ENCODE measurements around the gene SEC31A.

DNA sequence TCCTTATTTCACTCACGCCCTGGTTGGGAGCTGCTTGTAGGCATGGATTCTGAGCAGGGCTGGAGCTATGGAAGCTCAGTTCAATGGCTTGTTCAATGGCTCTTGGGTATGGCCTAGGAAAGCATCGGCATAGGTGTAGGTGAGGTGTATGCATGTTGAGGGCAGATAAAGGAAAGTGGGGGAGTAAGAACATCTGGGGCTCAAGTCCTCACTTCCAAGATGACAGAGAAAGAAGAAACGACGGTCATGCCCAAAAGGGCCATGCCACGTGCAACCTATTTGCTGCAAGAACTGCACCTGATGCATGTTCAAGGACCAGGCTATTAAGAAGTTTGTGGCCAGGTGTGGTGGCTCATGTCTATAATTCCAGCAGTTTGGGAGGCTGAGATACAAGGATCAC lies 115.7 kb downstream of the SEC31A start:
- TF ChIP-seq, protein P1, sequence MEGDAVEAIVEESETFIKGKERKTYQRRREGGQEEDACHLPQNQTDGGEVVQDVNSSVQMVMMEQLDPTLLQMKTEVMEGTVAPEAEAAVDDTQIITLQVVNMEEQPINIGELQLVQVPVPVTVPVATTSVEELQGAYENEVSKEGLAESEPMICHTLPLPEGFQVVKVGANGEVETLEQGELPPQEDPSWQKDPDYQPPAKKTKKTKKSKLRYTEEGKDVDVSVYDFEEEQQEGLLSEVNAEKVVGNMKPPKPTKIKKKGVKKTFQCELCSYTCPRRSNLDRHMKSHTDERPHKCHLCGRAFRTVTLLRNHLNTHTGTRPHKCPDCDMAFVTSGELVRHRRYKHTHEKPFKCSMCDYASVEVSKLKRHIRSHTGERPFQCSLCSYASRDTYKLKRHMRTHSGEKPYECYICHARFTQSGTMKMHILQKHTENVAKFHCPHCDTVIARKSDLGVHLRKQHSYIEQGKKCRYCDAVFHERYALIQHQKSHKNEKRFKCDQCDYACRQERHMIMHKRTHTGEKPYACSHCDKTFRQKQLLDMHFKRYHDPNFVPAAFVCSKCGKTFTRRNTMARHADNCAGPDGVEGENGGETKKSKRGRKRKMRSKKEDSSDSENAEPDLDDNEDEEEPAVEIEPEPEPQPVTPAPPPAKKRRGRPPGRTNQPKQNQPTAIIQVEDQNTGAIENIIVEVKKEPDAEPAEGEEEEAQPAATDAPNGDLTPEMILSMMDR (IDR thresholded peaks at IDR 0.05; ENCODE audit: low read depth, low read length), result no peak
- no peak for TF ChIP-seq EZH2phosphoT487 (IDR thresholded peaks at IDR 0.05; ENCODE audit: low read depth)

Data from OCI-LY3 (cell line).